Astrocyte of the spinal cord (primary cell): ENCODE measurements around the gene PGAM5.

Experiments
- DNase-seq: peaks from one replicate; pipeline ENCODE4 v3.0.0; 2011; ENCODE audit warnings: low read depth, low spot score
- H3K4me3 ChIP-seq: 2 replicates; pipeline ENCODE4 v1.5.1; 2011; ENCODE audit warnings: low read depth, mild to moderate bottlenecking, low read length, moderate library complexity
- CTCF ChIP-seq: IDR thresholded peaks from 2 replicates; pipeline ENCODE4 v1.5.1; 2012; ENCODE audit warnings: low read depth, mild to moderate bottlenecking, low read length, inconsistent platforms
- in situ Hi-C: cut with HindIII; loops from 2 replicates; pipeline ENCODE4 v1.10.0; 2017; ENCODE audit warnings: low sequenced_read_pairs

Gene PGAM5

GRCh38 chr12:132727091-132727794 is 16.6 kb downstream of the PGAM5 start:
- no peak for DNase-seq
- in situ Hi-C loops: no loop called here
- TF ChIP-seq CTCF: no peak
- no peak overlapping the region for H3K4me3 ChIP-seq

- in situ Hi-C loops: no loop called here
- H3K4me3 ChIP-seq: no peak overlapping the region
- DNase-seq: no peak
- no peak for TF ChIP-seq CTCF
Observed at GRCh38 chr12:132728502-132728901, 17.9 kb downstream of the PGAM5 start.

DNA sequence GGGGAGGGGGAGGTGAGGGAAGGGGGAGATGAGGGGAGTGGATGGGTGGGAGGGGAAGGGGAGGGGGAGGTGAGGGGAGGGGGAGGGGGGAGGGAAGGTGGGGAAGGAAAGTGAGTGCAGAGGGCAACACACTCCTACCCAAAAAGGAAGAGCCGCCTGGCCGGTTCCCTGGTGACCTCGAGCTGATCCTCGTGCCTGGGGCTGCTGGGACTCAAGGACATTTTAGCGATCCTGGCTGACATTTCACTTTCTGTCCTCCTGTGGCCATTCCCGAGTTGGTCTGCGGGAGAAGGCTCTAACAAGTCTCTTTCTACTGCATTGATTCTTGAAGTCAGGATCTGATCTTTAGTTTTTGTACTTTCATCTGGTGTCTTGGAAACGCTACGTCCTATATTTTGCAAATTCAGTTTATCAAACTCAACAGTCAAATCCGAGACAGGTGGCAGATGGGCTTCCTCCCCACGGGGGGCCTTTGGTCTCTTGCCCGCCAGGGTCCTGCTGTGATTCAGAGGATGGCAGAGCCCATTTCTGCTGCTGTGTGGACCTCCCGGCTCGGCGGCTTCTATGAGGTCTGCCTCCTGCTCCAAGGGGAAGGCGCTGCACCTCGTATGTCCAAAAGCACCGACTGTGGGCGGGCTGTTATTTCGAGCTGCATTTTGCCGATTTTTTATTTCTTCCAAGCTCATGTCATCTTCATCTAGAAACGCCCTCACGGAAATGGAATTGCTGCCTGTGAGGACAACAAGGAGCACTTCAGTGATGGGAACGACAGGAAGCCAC is 19.1 kb downstream of the PGAM5 start:
- no peak for TF ChIP-seq CTCF
- in situ Hi-C loops: no loop called here
- no peak overlapping the region for H3K4me3 ChIP-seq
- DNase-seq: no peak

- TF ChIP-seq CTCF: no peak
- no peak overlapping the region for H3K4me3 ChIP-seq
- in situ Hi-C loops: no loop called here
- DNase-seq: no peak
Observed at GRCh38 chr12:132730353-132730752, 19.7 kb downstream of the PGAM5 start.

- in situ Hi-C loops: no loop called here
- DNase-seq: no peak
- no peak overlapping the region for H3K4me3 ChIP-seq
- TF ChIP-seq CTCF: no peak
Observed at GRCh38 chr12:132731574-132731973, 20.9 kb downstream of the PGAM5 start.

DNA sequence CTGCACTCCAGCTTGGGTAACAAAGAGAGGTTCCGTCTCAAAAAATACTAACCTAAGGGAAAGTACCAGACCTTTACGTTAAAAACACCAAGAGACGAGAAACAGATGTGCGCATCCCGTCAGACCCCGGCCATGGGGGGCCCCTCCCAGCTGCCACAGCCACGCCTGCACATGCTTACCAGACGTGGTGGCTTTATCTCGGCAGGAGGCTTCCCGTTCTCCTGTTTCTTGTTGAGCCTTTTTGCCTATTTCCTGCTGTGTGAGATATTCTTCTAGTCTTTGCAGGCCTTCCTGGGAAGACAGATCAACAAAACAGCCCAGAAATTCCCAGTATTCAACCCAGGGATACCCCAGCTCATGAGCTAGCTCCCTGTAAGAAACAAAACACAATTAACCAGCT is 23.6 kb downstream of the PGAM5 start:
- in situ Hi-C loops: no loop called here
- DNase-seq: peak; percentile 87
- H3K4me3 ChIP-seq: no peak overlapping the region
- no peak for TF ChIP-seq CTCF
